ENCODE measurements around the gene TBC1D5. TPM values are rescaled to one million over a fixed set of nuclear protein-coding genes. Genes with fewer than 3 reads are reported as not detected.
A peak's percentile ranks its signal among the peaks of the same experiment; 100 is the strongest.

The TBC1D5 gene
- total RNA-seq, 2 experiments from 2014 or later: 48.4 to 55.2 TPM

- DNase-seq: no peak
- ChIA-PET POLR2A (no interaction called here), CTCF (interaction anchor here (0.6 to 0.7 kb wide), 2 partner anchors 287 to 828 kb away, joined by 3 to 4 read pairs; no protein-coding TSS in a partner anchor)
- H3K27me3 Mint-ChIP-seq: no peaks in the 10 kb centered on the region
- peaks cover 11% of the 10 kb centered on the region for H3K36me3 Mint-ChIP-seq (ENCODE audit: low read depth)
- no peak overlapping the region for H3K4me3 Mint-ChIP-seq
- H3K4me1 Mint-ChIP-seq: peaks cover 10% of the 10 kb centered on the region
- no peak overlapping the region for H3K27ac Mint-ChIP-seq
- H3K9me3 Mint-ChIP-seq: no peaks in the 10 kb centered on the region
Observed at GRCh38 chr3:17301271-17301670, 441.2 kb downstream of the TBC1D5 start.

DNA sequence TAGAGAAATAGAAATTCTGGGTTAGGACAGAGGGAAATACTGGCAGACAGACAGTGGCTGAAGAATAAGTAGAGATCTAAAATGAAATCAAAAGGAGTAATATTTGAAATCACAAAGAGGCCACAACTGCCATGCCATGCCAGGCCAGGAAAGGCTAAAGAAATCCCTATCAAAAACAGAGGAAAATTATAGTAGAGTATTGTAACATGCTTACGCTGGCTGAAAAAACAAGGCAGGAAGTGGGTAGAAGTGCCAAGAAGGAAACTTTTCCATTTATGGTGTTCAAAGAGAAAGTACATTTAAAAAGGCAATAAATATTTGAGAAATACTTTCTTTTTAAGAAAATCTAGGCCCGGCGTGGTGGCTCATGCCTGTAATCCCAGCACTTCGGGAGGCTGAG lies 442.0 kb downstream of the TBC1D5 start:
- ChIA-PET POLR2A (no interaction called here), CTCF (no interaction called here)
- Mint-ChIP-seq H3K4me3 (no peak overlapping the region), H3K9me3 (no peaks in the 10 kb centered on the region), H3K27ac (no peak overlapping the region), H3K36me3 (ENCODE audit: low read depth) (peaks cover 11% of the 10 kb centered on the region), H3K4me1 (peaks cover 12% of the 10 kb centered on the region), H3K27me3 (no peaks in the 10 kb centered on the region)
- peak; percentile 6 for DNase-seq

- H3K36me3 Mint-ChIP-seq (ENCODE audit: low read depth): peaks cover 11% of the 10 kb centered on the region
- POLR2A ChIA-PET: no interaction called here
- H3K4me3 Mint-ChIP-seq: no peak overlapping the region
- H3K9me3 Mint-ChIP-seq: no peaks in the 10 kb centered on the region
- CTCF ChIA-PET: no interaction called here
- H3K27me3 Mint-ChIP-seq: no peaks in the 10 kb centered on the region
- no peak overlapping the region for H3K27ac Mint-ChIP-seq
- H3K4me1 Mint-ChIP-seq: peaks cover 12% of the 10 kb centered on the region
- DNase-seq: no peak
Observed at GRCh38 chr3:17298038-17298437, 444.4 kb downstream of the TBC1D5 start.

DNA sequence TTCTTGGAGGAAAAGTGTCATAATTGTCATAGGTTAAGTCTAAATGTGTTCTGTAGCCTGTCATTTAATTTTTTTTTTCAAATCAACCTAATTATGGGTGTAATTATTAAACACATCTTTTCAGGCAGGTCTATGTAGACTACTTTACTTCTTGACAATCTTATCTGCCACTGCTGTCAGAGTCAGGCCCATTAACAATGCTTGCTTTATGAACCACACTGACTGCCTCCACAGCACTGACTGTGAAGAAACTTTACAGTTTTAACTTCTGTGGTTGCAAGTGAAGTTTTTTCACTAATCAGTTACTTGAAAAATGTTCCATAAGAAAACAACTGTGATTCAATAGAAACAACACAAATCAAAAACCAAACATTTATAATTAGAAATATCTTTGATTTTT lies 449.9 kb downstream of the TBC1D5 start:
- no peak for DNase-seq
- H3K27me3 Mint-ChIP-seq: no peaks in the 10 kb centered on the region
- ChIA-PET POLR2A (no interaction called here), CTCF (no interaction called here)
- no peak overlapping the region for H3K27ac Mint-ChIP-seq
- peaks cover 3% of the 10 kb centered on the region for H3K36me3 Mint-ChIP-seq (ENCODE audit: low read depth)
- no peak overlapping the region for H3K4me3 Mint-ChIP-seq
- no peaks in the 10 kb centered on the region for H3K9me3 Mint-ChIP-seq
- H3K4me1 Mint-ChIP-seq: peaks cover 2% of the 10 kb centered on the region

DNA sequence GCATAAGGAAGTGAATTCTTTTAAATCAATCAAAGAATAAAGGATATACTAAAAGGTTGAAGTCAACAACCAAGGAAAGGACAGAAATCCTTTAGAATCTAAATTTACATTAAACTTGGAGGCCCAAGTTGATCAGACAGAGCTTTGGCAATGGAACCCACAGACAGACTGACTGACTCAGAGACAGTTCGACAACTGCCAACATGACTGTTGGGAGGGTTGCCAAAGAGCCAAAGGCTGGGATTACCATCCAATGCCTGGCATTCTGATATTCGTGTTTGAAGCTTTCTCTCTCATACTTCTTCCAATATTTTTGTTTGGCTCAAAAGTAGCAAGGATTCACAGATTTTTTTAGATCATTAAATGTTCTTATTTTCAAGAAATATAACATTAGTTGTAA lies 451.5 kb downstream of the TBC1D5 start:
- H3K27me3 Mint-ChIP-seq: no peaks in the 10 kb centered on the region
- H3K4me3 Mint-ChIP-seq: no peak overlapping the region
- H3K36me3 Mint-ChIP-seq (ENCODE audit: low read depth): peaks cover 3% of the 10 kb centered on the region
- no peaks in the 10 kb centered on the region for H3K9me3 Mint-ChIP-seq
- CTCF ChIA-PET: interaction anchor here (1.3 kb wide), 1 partner anchor 11 kb away, joined by 3 read pairs; no protein-coding TSS in a partner anchor
- peaks cover 2% of the 10 kb centered on the region for H3K4me1 Mint-ChIP-seq
- POLR2A ChIA-PET: no interaction called here
- DNase-seq: no peak
- H3K27ac Mint-ChIP-seq: no peak overlapping the region

- Mint-ChIP-seq H3K4me3 (no peak overlapping the region), H3K27ac (no peak overlapping the region), H3K9me3 (no peaks in the 10 kb centered on the region), H3K36me3 (ENCODE audit: low read depth) (peaks cover 3% of the 10 kb centered on the region), H3K4me1 (no peaks in the 10 kb centered on the region), H3K27me3 (no peaks in the 10 kb centered on the region)
- POLR2A ChIA-PET: no interaction called here
- no peak for DNase-seq
- CTCF ChIA-PET: no interaction called here
Observed at GRCh38 chr3:17288839-17289399, 453.5 kb downstream of the TBC1D5 start.

DNA sequence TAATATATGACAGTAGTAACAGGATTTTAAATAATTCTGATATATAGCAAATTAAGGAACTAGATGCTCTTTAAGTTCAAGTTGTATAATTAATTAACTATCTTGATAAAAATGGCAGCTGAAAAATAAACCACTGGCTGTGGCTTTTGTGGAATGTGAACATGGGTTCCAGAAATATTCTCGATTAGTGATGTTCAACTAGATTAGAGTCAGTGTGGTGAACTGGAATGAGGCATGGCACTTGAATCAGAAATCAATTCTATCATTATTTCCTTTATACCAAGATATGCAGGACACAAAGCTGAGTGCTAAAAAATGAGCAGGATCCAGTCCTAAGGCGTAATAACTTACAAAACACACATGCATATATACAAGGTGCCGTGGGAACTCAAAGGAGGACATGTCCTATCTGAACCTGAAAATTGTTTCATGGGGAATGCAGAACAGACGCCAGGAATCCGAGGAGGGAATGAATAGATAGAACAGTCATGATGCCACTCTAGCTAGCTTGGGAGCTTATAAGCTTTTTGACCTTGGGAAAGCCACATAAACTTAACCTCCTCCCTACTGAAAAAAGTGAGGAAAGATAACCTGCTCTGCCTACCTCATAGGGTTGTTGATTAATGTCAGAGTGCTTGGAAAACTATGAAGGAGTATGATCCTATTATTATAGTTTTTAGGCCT lies 455.3 kb downstream of the TBC1D5 start:
- H3K4me3 Mint-ChIP-seq: no peak overlapping the region
- CTCF ChIA-PET: no interaction called here
- peaks cover 3% of the 10 kb centered on the region for H3K4me1 Mint-ChIP-seq
- POLR2A ChIA-PET: no interaction called here
- H3K27me3 Mint-ChIP-seq: no peaks in the 10 kb centered on the region
- no peak for DNase-seq
- H3K36me3 Mint-ChIP-seq (ENCODE audit: low read depth): peaks cover 3% of the 10 kb centered on the region
- H3K27ac Mint-ChIP-seq: no peak overlapping the region
- no peaks in the 10 kb centered on the region for H3K9me3 Mint-ChIP-seq

- Mint-ChIP-seq H3K4me1 (no peaks in the 10 kb centered on the region), H3K27ac (no peak overlapping the region), H3K4me3 (no peak overlapping the region), H3K27me3 (no peaks in the 10 kb centered on the region), H3K36me3 (ENCODE audit: low read depth) (no peaks in the 10 kb centered on the region), H3K9me3 (no peaks in the 10 kb centered on the region)
- ChIA-PET POLR2A (no interaction called here), CTCF (interaction anchor here (0.7 to 2.0 kb wide), 3 partner anchors 16 to 141 kb away, joined by 3 to 5 read pairs (median 4); no protein-coding TSS in a partner anchor)
- no peak for DNase-seq
Observed at GRCh38 chr3:17278006-17278405, 464.4 kb downstream of the TBC1D5 start.

DNA sequence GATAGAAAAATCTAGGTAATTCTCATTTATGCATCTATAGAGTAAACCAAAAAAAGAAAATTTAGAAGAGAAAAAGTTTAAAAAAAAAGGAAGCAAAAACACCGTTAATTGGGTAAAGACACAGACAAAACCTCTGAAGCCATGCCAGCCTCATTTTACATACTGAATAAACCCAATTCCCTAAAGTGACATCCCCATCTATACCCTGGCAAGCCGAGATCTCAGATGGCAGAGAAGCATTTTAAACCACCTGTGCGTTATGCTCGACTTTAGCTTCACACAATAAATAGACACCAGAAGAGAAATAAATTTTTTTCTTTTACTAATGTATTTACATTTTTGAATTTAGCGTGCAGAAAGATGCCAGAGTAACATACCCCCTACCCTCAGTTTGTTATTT lies 475.6 kb downstream of the TBC1D5 start:
- H3K27me3 Mint-ChIP-seq: no peaks in the 10 kb centered on the region
- H3K4me1 Mint-ChIP-seq: no peaks in the 10 kb centered on the region
- ChIA-PET CTCF (no interaction called here), POLR2A (no interaction called here)
- no peak overlapping the region for H3K4me3 Mint-ChIP-seq
- DNase-seq: no peak
- H3K27ac Mint-ChIP-seq: no peak overlapping the region
- H3K36me3 Mint-ChIP-seq (ENCODE audit: low read depth): no peaks in the 10 kb centered on the region
- no peaks in the 10 kb centered on the region for H3K9me3 Mint-ChIP-seq

GRCh38 chr3:17261627-17262369 lies 480.6 kb downstream of the TBC1D5 start:
- no peak for DNase-seq
- Mint-ChIP-seq H3K4me3 (no peak overlapping the region), H3K36me3 (ENCODE audit: low read depth) (no peaks in the 10 kb centered on the region), H3K27me3 (no peaks in the 10 kb centered on the region), H3K4me1 (no peaks in the 10 kb centered on the region), H3K27ac (no peak overlapping the region), H3K9me3 (no peaks in the 10 kb centered on the region)
- CTCF ChIA-PET: no interaction called here
- POLR2A ChIA-PET: no interaction called here

- CTCF ChIA-PET: no interaction called here
- Mint-ChIP-seq H3K4me3 (no peak overlapping the region), H3K9me3 (no peaks in the 10 kb centered on the region), H3K27me3 (no peaks in the 10 kb centered on the region), H3K4me1 (no peaks in the 10 kb centered on the region), H3K36me3 (ENCODE audit: low read depth) (no peaks in the 10 kb centered on the region), H3K27ac (no peak overlapping the region)
- DNase-seq: no peak
- POLR2A ChIA-PET: no interaction called here
Observed at GRCh38 chr3:17260257-17260656, 482.2 kb downstream of the TBC1D5 start.

GRCh38 chr3:17259685-17260084 lies 482.7 kb downstream of the TBC1D5 start:
- H3K27me3 Mint-ChIP-seq: no peaks in the 10 kb centered on the region
- H3K4me3 Mint-ChIP-seq: no peak overlapping the region
- ChIA-PET POLR2A (no interaction called here), CTCF (interaction anchor here (0.7 kb wide), 1 partner anchor 105 kb away, joined by 3 read pairs; no protein-coding TSS in a partner anchor)
- DNase-seq: no peak
- no peaks in the 10 kb centered on the region for H3K36me3 Mint-ChIP-seq (ENCODE audit: low read depth)
- no peak overlapping the region for H3K27ac Mint-ChIP-seq
- H3K4me1 Mint-ChIP-seq: no peaks in the 10 kb centered on the region
- H3K9me3 Mint-ChIP-seq: no peaks in the 10 kb centered on the region

DNA sequence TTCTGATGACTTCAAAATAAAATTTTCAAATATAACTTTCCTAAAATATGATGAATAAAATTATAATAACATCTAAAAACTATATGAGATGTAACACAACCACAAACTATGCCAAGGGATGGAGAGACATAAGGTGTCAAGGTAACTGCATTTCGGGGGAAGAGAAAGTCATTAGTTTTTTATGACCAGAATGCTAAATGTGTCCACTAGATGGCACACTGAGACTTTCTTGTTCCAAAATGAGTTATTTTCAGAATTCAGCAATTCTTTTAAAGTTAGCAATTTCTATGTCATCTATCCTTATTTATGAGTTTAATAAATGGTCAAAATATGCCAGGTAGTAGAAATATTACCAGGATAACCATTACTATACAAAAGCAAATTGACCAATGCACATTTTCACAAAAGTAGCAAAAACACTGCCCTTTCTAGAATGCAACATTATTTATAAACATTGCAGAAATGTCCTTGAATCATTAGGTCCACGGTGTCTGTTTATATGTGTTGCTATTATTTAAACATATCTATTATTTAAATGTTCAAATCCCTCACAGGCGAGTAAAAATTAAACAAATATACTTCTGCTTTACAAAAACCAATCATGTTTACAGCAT lies 483.5 kb downstream of the TBC1D5 start:
- Mint-ChIP-seq H3K27ac (no peak overlapping the region), H3K27me3 (no peaks in the 10 kb centered on the region), H3K36me3 (ENCODE audit: low read depth) (no peaks in the 10 kb centered on the region), H3K4me3 (no peak overlapping the region), H3K9me3 (no peaks in the 10 kb centered on the region), H3K4me1 (no peaks in the 10 kb centered on the region)
- ChIA-PET POLR2A (no interaction called here), CTCF (interaction anchor here (0.7 kb wide), 2 partner anchors 73 to 104 kb away, joined by 3 read pairs; no protein-coding TSS in a partner anchor)
- peak; percentile 52 for DNase-seq
